H1 (cell line): Measurements from ENCODE around the gene TEDC1. TPM values are rescaled to one million over a fixed set of nuclear protein-coding genes. Genes with fewer than 3 reads are reported as not detected.

ENCODE experiments used
- CTCF ChIA-PET: fragments of 300-600 bp; sonication (Branson Sonifier 250); formaldehyde crosslinking; loops from one replicate; lab custom pipeline; 2021; ENCODE audit not compliant: partially characterized antibody; lab: Charles Lee
- POLR2A ChIA-PET: fragments of 300-600 bp; sonication (Branson Sonifier 250); formaldehyde crosslinking; loops from one replicate; lab custom pipeline; 2021; ENCODE audit warnings: inconsistent platforms; ENCODE audit not compliant: partially characterized antibody; lab: Charles Lee
- DNase-seq, 2 experiments: peaks; one replicate each; pipeline versions ENCODE4 v3.0.0 to v3.0.0-alpha.2; 2010 to 2022; ENCODE audit warnings: low spot score in 2 of 2, low read depth in 1 of 2, mixed read lengths in 1 of 2
- FAIRE-seq: peaks from 2 replicates; lab custom pipeline; 2011; peaks lifted over from hg19 to GRCh38; lab: Jason Lieb, UNC
- H2AFZ ChIP-seq: 2 replicates; pipeline ENCODE4 v1.8.1; 2012; ENCODE audit warnings: low read length, inconsistent platforms
- H2AK5ac ChIP-seq: 2 replicates; pipeline ENCODE4 v1.6.1; 2013; ENCODE audit warnings: low read depth, low read length
- H2BK120ac ChIP-seq: replicated peaks from 2 replicates; pipeline ENCODE3; 2013; ENCODE audit warnings: low read depth, low read length, inconsistent platforms
- H2BK12ac ChIP-seq: 2 replicates; pipeline ENCODE4 v1.6.1; 2013; ENCODE audit warnings: low read depth, low read length
- H2BK15ac ChIP-seq: 2 replicates; pipeline ENCODE4 v1.6.1; 2013; ENCODE audit warnings: low read length
- H2BK20ac ChIP-seq: 2 replicates; pipeline ENCODE4 v1.6.1; 2013; ENCODE audit warnings: low read length
- H2BK5ac ChIP-seq: 2 replicates; pipeline ENCODE4 v1.6.1; 2013; ENCODE audit warnings: low read depth, low read length
- H3K14ac ChIP-seq: 2 replicates; pipeline ENCODE4 v1.6.1; 2013; ENCODE audit warnings: inconsistent platforms; ENCODE audit not compliant: insufficient read length
- H3K18ac ChIP-seq: 2 replicates; pipeline ENCODE4 v1.6.1; 2013; ENCODE audit warnings: low read length; ENCODE audit errors: extremely low read depth
- H3K23ac ChIP-seq: 2 replicates; pipeline ENCODE4 v1.6.1; 2013; ENCODE audit warnings: inconsistent platforms; ENCODE audit not compliant: insufficient read length
- H3K23me2 ChIP-seq: 2 replicates; pipeline ENCODE4 v1.6.1; 2013; ENCODE audit warnings: low read depth, low read length
- H3K27ac ChIP-seq: 2 replicates; pipeline ENCODE4 v1.6.1; 2011; ENCODE audit warnings: low read depth, low read length, inconsistent platforms
- H3K27me3 ChIP-seq, 4 experiments: replicated peaks in 1 of 4; 1 replicate in 1 of 4; 2 replicates in 3 of 4; pipeline versions ENCODE4 v1.6.1 to v1.8.1; 2011 to 2013; ENCODE audit warnings: low read length in 3 of 4, mild to moderate bottlenecking in 3 of 4, inconsistent platforms in 2 of 4, mixed read lengths in 2 of 4, moderate library complexity in 1 of 4; ENCODE audit not compliant: control insufficient read depth in 3 of 4, insufficient read depth in 3 of 4; ENCODE audit errors: extremely low read depth in 1 of 4
- H3K36me3 ChIP-seq, 4 experiments: 2 replicates each; pipeline versions ENCODE4 v1.6.1 to v1.8.1; 2011 to 2013; ENCODE audit warnings: mild to moderate bottlenecking in 4 of 4, low read length in 3 of 4, moderate library complexity in 2 of 4, control low read depth in 1 of 4, inconsistent platforms in 1 of 4; ENCODE audit not compliant: insufficient read depth in 4 of 4, control insufficient read depth in 2 of 4
- H3K4ac ChIP-seq: replicated peaks from 2 replicates; pipeline ENCODE3; 2013; ENCODE audit warnings: low read length, low read depth, mixed read lengths, inconsistent platforms; ENCODE audit not compliant: insufficient read length
- H3K4me1 ChIP-seq, 4 experiments: replicated peaks in 1 of 4; 1 replicate in 1 of 4; 2 replicates in 3 of 4; pipeline versions ENCODE4 v1.6.1 to v1.8.1; 2011 to 2013; ENCODE audit warnings: low read length in 3 of 4, inconsistent platforms in 2 of 4, mixed read lengths in 1 of 4; ENCODE audit not compliant: insufficient read depth in 4 of 4, control insufficient read depth in 3 of 4
- H3K4me2 ChIP-seq, 2 experiments: 2 replicates each; pipeline versions ENCODE4 v1.6.1 to v1.8.1; 2011 to 2013; ENCODE audit warnings: low read depth in 2 of 2, low read length in 2 of 2, control low read depth in 1 of 2, inconsistent platforms in 1 of 2, mild to moderate bottlenecking in 1 of 2; ENCODE audit not compliant: insufficient read depth in 1 of 2
- H3K4me3 ChIP-seq, 4 experiments: fragments of 200-600, 300-600 bp in 1 of 4; sonication (generic), shearing (Covaris generic), sonication (Bioruptor Twin) in 1 of 4; 2 replicates each; pipeline versions ENCODE4 v1.5.1 to v1.8.1; 2011 to 2016; ENCODE audit warnings: low read length in 4 of 4, low read depth in 3 of 4, control low read depth in 2 of 4, inconsistent platforms in 2 of 4, mild to moderate bottlenecking in 2 of 4, mixed read lengths in 1 of 4, moderate library complexity in 1 of 4; ENCODE audit not compliant: insufficient read depth in 2 of 4; ENCODE audit errors: extremely low read depth in 1 of 4
- H3K56ac ChIP-seq: replicated peaks from 2 replicates; pipeline ENCODE3; 2013; ENCODE audit warnings: low read depth, mild to moderate bottlenecking, mixed read lengths, low read length, inconsistent platforms; ENCODE audit not compliant: insufficient read length
- H3K79me1 ChIP-seq: 2 replicates; pipeline ENCODE4 v1.6.1; 2013; ENCODE audit warnings: low read depth, low read length, control low read depth
- H3K79me2 ChIP-seq, 2 experiments: 2 replicates each; pipeline versions ENCODE4 v1.6.1 to v1.8.1; 2012 to 2013; ENCODE audit warnings: low read length in 2 of 2, mild to moderate bottlenecking in 2 of 2, inconsistent platforms in 1 of 2; ENCODE audit not compliant: insufficient read depth in 2 of 2, control insufficient read depth in 1 of 2
- H3K9ac ChIP-seq, 4 experiments: replicated peaks in 1 of 4; 1 replicate in 1 of 4; 2 replicates in 3 of 4; pipeline versions ENCODE4 v1.6.1 to v1.8.1; 2011 to 2013; ENCODE audit warnings: low read depth in 3 of 4, low read length in 3 of 4, control low read depth in 2 of 4, mild to moderate bottlenecking in 2 of 4, moderate library complexity in 2 of 4, inconsistent platforms in 1 of 4; ENCODE audit errors: extremely low read depth in 1 of 4
- H3K9me3 ChIP-seq, 2 experiments: 2 replicates each; pipeline versions ENCODE4 v1.6.1 to v1.8.1; 2012 to 2013; ENCODE audit warnings: mild to moderate bottlenecking in 2 of 2, moderate library complexity in 2 of 2, control low read depth in 1 of 2, inconsistent platforms in 1 of 2, low read depth in 1 of 2, low read length in 1 of 2, mixed read lengths in 1 of 2; ENCODE audit not compliant: insufficient read depth in 2 of 2
- H4K20me1 ChIP-seq, 2 experiments: replicated peaks in 1 of 2; 2 replicates each; pipeline versions ENCODE3 to v1.8.1; 2011 to 2013; ENCODE audit warnings: inconsistent platforms in 2 of 2, low read length in 2 of 2, mild to moderate bottlenecking in 1 of 2; ENCODE audit not compliant: insufficient read depth in 2 of 2, control insufficient read depth in 1 of 2
- H4K5ac ChIP-seq: 2 replicates; pipeline ENCODE4 v1.6.1; 2013; ENCODE audit warnings: low read length, low read depth, mixed read lengths, inconsistent platforms; ENCODE audit not compliant: insufficient read length
- H4K8ac ChIP-seq: 2 replicates; pipeline ENCODE4 v1.8.0; 2013; ENCODE audit warnings: mild to moderate bottlenecking, moderate library complexity, low read length, inconsistent platforms; ENCODE audit not compliant: insufficient read depth; ENCODE audit errors: extremely low read depth
- H4K91ac ChIP-seq: replicated peaks from 2 replicates; pipeline ENCODE3; 2013; ENCODE audit warnings: low read length, mixed read lengths, inconsistent platforms; ENCODE audit not compliant: insufficient read length
- HDAC6 ChIP-seq: IDR thresholded peaks from one replicate; pipeline ENCODE4 v1.7.1; 2012; ENCODE audit warnings: low read depth, mild to moderate bottlenecking, inconsistent platforms, low read length, moderate library complexity
- POLR2AphosphoS5 ChIP-seq: IDR thresholded peaks from 2 replicates; pipeline ENCODE4 v1.6.1; 2011; ENCODE audit warnings: low read depth, low read length
- RAD21 ChIP-seq, 2 experiments: IDR thresholded peaks in 1 of 2; conservative IDR thresholded peaks in 1 of 2; 2 replicates each; pipeline ENCODE4 v1.6.1; 2011; ENCODE audit warnings: low read depth in 2 of 2, low read length in 2 of 2, improper control_type of control experiment in 1 of 2, inconsistent platforms in 1 of 2, mild to moderate bottlenecking in 1 of 2, moderate library complexity in 1 of 2
- RFX5 ChIP-seq: IDR thresholded peaks from 2 replicates; pipeline ENCODE4 v1.6.1; 2011; ENCODE audit warnings: low read depth, low read length, improper control_type of control experiment, borderline replicate concordance
- WGBS, 2 experiments: shearing (Covaris generic) in 1 of 2; methylation state at CpG; one replicate each; pipeline versions ENCODE4 v1.1.6 to v1.1.7; 2013 to 2015; ENCODE audit warnings: low lambda C conversion rate in 2 of 2, mixed read lengths in 2 of 2, inconsistent platforms in 1 of 2, low coverage in 1 of 2, missing lambda C conversion rate in 1 of 2; ENCODE audit not compliant: insufficient replicate concordance in 2 of 2, insufficient coverage in 1 of 2, insufficient read length in 1 of 2; ENCODE audit errors: extremely low coverage in 1 of 2, missing lambda C conversion rate in 1 of 2; 5-methylcytosine and 5-hydroxymethylcytosine counted together
- polyA plus RNA-seq, 7 experiments: library from polyadenylated mRNA; depleted of rRNA in 3 of 7; stranded (reverse) in 5 of 7; unstranded in 2 of 7; fragments of >200 nt in 5 of 7; fragments of 200-250 nt in 2 of 7; gene quantifications; 1 replicate in 5 of 7; 2 replicates in 1 of 7; 4 replicates in 1 of 7; pipeline versions ENCODE4 v1.2.1 to v1.2.3, GENCODE V29; 2011 to 2013; ENCODE audit warnings: missing spikeins in 2 of 7, mixed read lengths in 2 of 7
- total RNA-seq: library from RNA; stranded (reverse); fragmentation: NEBNext Ultra II Directional; extraction: Animal tissue kit (Norgen Biotek cat#: 25700); gene quantifications from 2 replicates; pipeline ENCODE4 v1.2.1, GENCODE V29; 2021
- TF ChIP-seq, protein P1 (sequence below): IDR thresholded peaks from 2 replicates; pipeline ENCODE4 v1.6.1; 2011; ENCODE audit warnings: low read length, improper control_type of control experiment
- TF ChIP-seq, protein P2 (sequence below): IDR thresholded peaks from 2 replicates; pipeline ENCODE4 v1.6.1; 2012; ENCODE audit warnings: low read length, inconsistent platforms

TEDC1 gene
- total and polyA plus RNA-seq, 2 of the 8 experiments (the other 6 are each of a cell fraction or from before 2014, with no cell fraction given) = 5.6 to 14.8 TPM

DNA sequence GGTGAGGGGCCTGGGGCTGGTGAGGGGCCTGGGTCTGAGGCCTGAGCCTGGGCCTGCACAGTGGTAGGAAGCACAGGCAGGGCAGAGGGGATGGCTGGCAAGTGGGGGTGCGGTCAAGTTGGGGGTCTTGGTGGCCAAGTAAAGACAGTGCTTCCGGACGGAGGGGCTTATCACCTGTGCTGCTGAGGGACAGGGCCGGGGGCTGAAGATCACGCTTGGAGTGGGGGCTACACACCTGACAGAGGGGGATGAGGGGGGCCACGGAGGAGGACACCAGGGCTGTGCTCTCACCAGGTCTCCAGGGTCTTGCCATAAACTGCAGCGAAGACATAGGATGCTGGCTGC, 12.2 kb downstream of the TEDC1 start:
- Histone ChIP-seq H3K79me2 (no peaks in the 10 kb centered on the region), H3K79me1 (no peaks in the 10 kb centered on the region), H3K23me2 (no peaks in the 10 kb centered on the region), H3K27me3 (no peaks in the 10 kb centered on the region; a peak in 1 of 7 replicates), H3K4me3 (no peak overlapping the region), H3K4me1 (peaks cover 0 to 3% (median 0%) of the 10 kb centered on the region in 4 experiments; a peak in 2 of 7 replicates), H4K91ac (no peak overlapping the region), H2BK120ac (no peak overlapping the region), H2BK12ac (no peak overlapping the region), H3K9me3 (no peaks in the 10 kb centered on the region; a peak in 1 of 4 replicates), H3K18ac (no peak overlapping the region), H2BK5ac (no peak overlapping the region), H3K14ac (no peak overlapping the region), H3K4me2 (no peak overlapping the region), H3K9ac (no peak overlapping the region), H2AFZ (no peak overlapping the region), H3K4ac (no peak overlapping the region), H2BK15ac (no peak overlapping the region), H4K20me1 (no peaks in the 10 kb centered on the region), H2BK20ac (no peak overlapping the region), H4K5ac (no peak overlapping the region), H3K56ac (no peak overlapping the region), H3K27ac (no peak overlapping the region), H2AK5ac (no peak overlapping the region), H3K36me3 (no peaks in the 10 kb centered on the region), H4K8ac (no peak overlapping the region), H3K23ac (no peak overlapping the region)
- no peak for DNase-seq
- 86% methylated on average over 4 of the region's 7 CpGs; no CpG with 5 or more reads in 1 of the 2 experiments for WGBS, 2 experiments
- TF ChIP-seq POLR2AphosphoS5 = no peak
- TF ChIP-seq RAD21 (IDR thresholded peaks at IDR 0.05 in 1 of 2, conservative IDR thresholded peaks at IDR 0.05 in 1 of 2; ENCODE audit: low read depth in 2 of 2, low read length in 2 of 2) = no peak
- TF ChIP-seq, protein P1, sequence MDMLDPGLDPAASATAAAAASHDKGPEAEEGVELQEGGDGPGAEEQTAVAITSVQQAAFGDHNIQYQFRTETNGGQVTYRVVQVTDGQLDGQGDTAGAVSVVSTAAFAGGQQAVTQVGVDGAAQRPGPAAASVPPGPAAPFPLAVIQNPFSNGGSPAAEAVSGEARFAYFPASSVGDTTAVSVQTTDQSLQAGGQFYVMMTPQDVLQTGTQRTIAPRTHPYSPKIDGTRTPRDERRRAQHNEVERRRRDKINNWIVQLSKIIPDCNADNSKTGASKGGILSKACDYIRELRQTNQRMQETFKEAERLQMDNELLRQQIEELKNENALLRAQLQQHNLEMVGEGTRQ = no peak
- TF ChIP-seq HDAC6 = no peak
- TF ChIP-seq, protein P2, sequence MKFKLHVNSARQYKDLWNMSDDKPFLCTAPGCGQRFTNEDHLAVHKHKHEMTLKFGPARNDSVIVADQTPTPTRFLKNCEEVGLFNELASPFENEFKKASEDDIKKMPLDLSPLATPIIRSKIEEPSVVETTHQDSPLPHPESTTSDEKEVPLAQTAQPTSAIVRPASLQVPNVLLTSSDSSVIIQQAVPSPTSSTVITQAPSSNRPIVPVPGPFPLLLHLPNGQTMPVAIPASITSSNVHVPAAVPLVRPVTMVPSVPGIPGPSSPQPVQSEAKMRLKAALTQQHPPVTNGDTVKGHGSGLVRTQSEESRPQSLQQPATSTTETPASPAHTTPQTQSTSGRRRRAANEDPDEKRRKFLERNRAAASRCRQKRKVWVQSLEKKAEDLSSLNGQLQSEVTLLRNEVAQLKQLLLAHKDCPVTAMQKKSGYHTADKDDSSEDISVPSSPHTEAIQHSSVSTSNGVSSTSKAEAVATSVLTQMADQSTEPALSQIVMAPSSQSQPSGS = no peak
- TF ChIP-seq RFX5 = no peak
- no peak for FAIRE-seq
- CTCF ChIA-PET = no interaction called here
- POLR2A ChIA-PET = interaction anchor here (0.9 kb wide), 1 partner anchor 11 kb away, joined by 3 read pairs; no protein-coding TSS in a partner anchor
